GM19455 (cell line): ENCODE measurements around the gene GPC6.
A peak's percentile ranks its signal among the peaks of the same experiment; 100 is the strongest.

Source experiments
- ATAC-seq: cut with Tn5 transposase; IDR thresholded peaks from one replicate; pipeline ENCODE4 v1.9.1; 2021; ENCODE audit not compliant: unreplicated experiment

The GPC6 gene

GRCh38 chr13:93767180-93767916 is 540.7 kb downstream of the GPC6 start:
- ATAC-seq = no peak

- ATAC-seq = no peak
These were observed 541.4 kb downstream of the GPC6 start for GRCh38 chr13:93767917-93768409.

- no peak for ATAC-seq
These were observed 542.5 kb downstream of the GPC6 start for GRCh38 chr13:93769101-93769500.

- no peak for ATAC-seq
These were observed 543.0 kb downstream of the GPC6 start for GRCh38 chr13:93769607-93770006.

GRCh38 chr13:93771227-93771626 is 544.6 kb downstream of the GPC6 start:
- no peak for ATAC-seq

GRCh38 chr13:93771782-93772181 is 545.2 kb downstream of the GPC6 start:
- ATAC-seq = no peak

- ATAC-seq = no peak
These were observed 547.9 kb downstream of the GPC6 start for GRCh38 chr13:93774506-93774905.

- ATAC-seq = no peak
These were observed 548.4 kb downstream of the GPC6 start for GRCh38 chr13:93775027-93775426.

GRCh38 chr13:93775507-93776108 is 549.0 kb downstream of the GPC6 start:
- no peak for ATAC-seq

GRCh38 chr13:93776936-93777335 is 550.3 kb downstream of the GPC6 start:
- ATAC-seq = no peak

GRCh38 chr13:93777504-93777903 is 550.9 kb downstream of the GPC6 start:
- no peak for ATAC-seq

- no peak for ATAC-seq
These were observed 551.9 kb downstream of the GPC6 start for GRCh38 chr13:93778548-93778947.

GRCh38 chr13:93784191-93784590 is 557.6 kb downstream of the GPC6 start:
- no peak for ATAC-seq

- ATAC-seq = no peak
These were observed 560.4 kb downstream of the GPC6 start for GRCh38 chr13:93786846-93787489.

GRCh38 chr13:93788456-93788855 is 561.8 kb downstream of the GPC6 start:
- ATAC-seq = no peak

- no peak for ATAC-seq
These were observed 562.5 kb downstream of the GPC6 start for GRCh38 chr13:93789058-93789457.

- ATAC-seq = peak; percentile 92
These were observed 567.7 kb downstream of the GPC6 start for GRCh38 chr13:93794197-93794885.

GRCh38 chr13:93797463-93797862 is 570.9 kb downstream of the GPC6 start:
- ATAC-seq = peak; percentile 37

- no peak for ATAC-seq
These were observed 573.7 kb downstream of the GPC6 start for GRCh38 chr13:93800342-93800741.

GRCh38 chr13:93805736-93806135 is 579.1 kb downstream of the GPC6 start:
- ATAC-seq = no peak

GRCh38 chr13:93806861-93807260 is 580.3 kb downstream of the GPC6 start:
- ATAC-seq = no peak
